NCI-H2107 treated with DMSO at 0.1 percent for 48 hours (cell line): ENCODE data around the gene FANCE.
A peak's percentile ranks its signal among the peaks of the same experiment; 100 is the strongest.
"Not testable (repeated sequence)": the region's sequence is repeated elsewhere in the genome, so short reads cannot be mapped to it uniquely, and the experiment has no call there.

Source experiments
- DNase-seq: peaks from one replicate; lab custom pipeline; 2025; ENCODE audit not compliant: unreplicated experiment; lab: John Stamatoyannopoulos, UW

The FANCE gene

GRCh38 chr6:35429463-35429862 lies 22.7 kb upstream of the FANCE start:
- no peak for DNase-seq

- DNase-seq = no peak
Measured at GRCh38 chr6:35432291-35432690, 19.8 kb upstream of the FANCE start.

GRCh38 chr6:35432702-35433101 lies 19.4 kb upstream of the FANCE start:
- not testable (repeated sequence) for DNase-seq

- DNase-seq = no peak
Measured at GRCh38 chr6:35435074-35435837, 16.9 kb upstream of the FANCE start.

GRCh38 chr6:35436071-35436857 lies 15.9 kb upstream of the FANCE start:
- DNase-seq = no peak

DNA sequence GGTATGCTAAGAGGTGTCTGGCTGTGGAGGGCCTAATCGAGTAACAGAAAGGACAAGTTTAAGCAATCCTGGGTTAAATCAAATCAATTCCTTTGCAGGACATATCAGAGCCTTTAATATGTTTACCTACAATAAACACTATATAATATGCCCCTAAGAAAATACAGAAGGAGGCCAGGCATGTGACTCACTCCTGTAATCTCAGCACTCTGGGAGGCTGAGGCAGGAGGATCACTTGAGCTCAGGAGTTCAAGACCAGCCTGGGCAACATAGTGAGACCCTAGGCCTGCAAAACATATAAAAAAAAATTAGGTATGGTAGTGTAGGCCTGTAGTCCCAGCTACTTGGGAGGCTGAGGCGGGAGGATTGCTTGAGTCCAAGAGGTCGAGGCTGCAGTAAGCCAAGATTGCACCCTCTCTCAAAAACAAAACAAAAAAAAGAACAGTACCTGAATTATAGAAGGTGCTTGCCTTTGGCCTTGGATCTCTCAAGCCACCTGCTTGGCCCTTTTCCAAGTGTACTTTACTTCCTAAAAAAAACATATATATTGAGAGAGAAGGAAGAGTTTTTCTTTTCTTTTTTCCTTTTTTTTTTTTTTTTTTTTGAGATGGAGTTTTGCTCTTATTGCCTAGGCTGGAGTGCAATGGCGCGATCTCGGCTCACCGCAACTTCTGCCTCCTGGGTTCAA lies 13.6 kb upstream of the FANCE start:
- DNase-seq = not testable (repeated sequence)

- DNase-seq = no peak
Measured at GRCh38 chr6:35439308-35439707, 12.8 kb upstream of the FANCE start.

- no peak for DNase-seq
Measured at GRCh38 chr6:35441205-35441604, 10.9 kb upstream of the FANCE start.

GRCh38 chr6:35441642-35442041 lies 10.5 kb upstream of the FANCE start:
- no peak for DNase-seq

- DNase-seq = no peak
Measured at GRCh38 chr6:35442693-35443092, 9.4 kb upstream of the FANCE start.

DNA sequence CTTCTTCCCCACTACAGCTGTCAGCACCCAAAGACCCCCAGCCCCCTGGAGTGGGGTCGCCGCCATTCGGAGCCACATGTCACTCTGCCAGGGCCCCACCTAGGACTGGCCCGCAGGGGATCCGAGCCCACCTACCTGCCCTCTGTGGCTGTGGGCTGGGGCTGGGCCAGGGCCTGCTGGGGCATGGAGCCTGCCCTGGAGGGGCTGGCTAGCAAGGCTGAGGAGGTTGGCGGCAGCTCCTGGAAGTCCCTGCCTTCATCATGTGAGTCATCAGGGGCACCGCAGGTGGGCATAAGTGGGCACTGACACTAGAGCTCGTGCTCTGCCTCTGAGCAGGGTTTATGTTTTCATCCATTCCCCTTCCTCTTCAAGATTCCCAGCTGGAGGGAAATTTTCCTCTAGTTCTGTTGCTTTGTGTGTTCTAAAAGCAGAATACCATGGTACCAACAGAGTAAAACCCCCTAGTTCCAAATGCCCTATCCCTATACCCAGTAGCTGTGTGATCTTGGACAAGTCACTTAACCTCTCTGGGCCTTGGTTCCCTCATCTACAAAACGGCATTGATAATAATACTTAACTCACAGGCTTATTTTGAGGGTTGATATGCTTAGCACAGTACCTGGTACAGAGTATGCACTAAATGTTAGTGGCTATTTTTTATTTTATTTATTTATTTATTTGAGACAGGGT lies 8.7 kb upstream of the FANCE start:
- DNase-seq = no peak

DNA sequence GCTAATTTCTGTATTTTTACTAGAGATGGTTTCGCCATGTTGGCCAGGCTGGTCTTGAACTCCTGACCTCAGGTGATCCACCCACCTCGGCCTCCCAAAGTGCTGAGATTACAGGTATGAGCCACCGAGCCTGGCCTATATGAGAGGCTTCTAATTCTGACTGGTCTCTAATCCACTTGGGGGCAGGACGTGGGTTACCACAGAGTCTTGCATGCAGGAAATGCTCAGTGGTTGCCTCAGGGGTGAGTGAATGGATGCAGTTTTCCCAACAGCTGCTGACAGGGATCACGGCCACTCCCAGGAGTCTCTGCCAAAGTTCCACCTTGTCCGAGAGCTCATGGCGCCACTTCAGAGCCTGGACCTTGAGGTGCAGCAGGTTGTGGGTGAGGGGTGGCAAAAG lies 6.4 kb upstream of the FANCE start:
- DNase-seq = no peak

- no peak for DNase-seq
Measured at GRCh38 chr6:35448191-35448590, 3.9 kb upstream of the FANCE start.

DNA sequence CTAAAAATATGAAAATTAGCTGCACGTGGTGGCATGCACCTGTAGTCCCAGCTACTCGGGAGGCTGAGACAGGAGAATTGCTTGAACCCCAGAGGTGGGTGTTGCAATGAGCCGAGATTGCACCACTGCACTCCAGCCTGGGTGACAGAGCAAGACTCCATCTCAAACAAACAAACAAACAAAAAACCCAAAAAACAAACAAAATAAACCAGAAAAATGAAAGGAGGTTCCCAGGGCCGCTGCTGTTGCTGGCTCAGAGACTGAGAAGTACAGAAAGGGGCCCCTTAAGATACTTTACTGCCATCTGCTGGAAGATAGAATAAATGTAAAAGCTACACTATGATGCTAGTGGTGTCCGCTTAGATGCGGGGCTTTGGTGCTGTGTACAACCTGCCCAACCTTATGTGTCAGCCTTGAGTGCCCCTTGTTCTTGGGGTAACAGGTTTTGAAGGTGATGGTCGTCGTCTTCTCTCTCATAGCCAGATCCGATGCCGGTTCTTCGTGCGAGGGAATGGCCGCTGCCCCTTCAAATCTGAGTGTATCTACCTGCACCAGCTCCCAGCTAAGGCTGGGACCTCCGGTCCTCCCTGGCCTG lies 2.8 kb upstream of the FANCE start:
- DNase-seq = peak; percentile 57

- DNase-seq = no peak
Measured at GRCh38 chr6:35451354-35452182, 570 bp upstream of the FANCE start.

GRCh38 chr6:35453236-35453635 lies 1.1 kb downstream of the FANCE start:
- DNase-seq = no peak

DNA sequence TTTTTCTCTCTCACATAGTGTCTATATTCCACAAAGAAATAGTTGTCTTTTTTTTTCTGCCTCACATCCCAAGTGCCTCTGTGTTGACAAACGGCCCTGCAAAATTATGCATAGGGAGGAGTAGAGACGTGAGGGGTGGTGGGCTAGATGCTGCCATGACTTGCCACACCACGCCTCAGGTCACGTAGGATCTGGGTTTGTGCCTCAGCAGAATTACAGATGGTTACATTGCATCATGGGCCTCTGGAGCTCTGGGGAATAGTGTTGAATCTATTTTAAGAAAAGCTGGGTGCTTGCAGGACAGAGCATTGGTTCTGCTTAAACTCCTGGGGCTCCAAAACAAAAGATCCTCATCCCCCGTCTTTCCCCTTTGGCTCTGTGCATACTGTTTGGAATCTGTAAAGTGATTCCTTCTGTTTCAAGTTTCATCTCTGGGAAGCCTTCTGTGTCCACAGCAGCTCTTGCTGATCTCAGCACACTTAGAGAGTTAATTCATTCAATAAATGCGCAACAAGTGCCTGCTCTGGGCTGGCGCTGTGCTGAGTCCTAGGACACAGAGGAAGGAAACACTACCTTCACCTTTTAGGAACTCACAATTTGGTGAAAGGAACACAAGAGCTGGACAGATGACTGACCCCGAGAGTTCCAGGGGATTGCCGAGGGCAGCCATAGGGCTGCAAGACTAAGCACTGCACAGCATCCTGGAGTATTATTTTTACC lies 2.4 kb downstream of the FANCE start:
- DNase-seq = peak; percentile 24

DNA sequence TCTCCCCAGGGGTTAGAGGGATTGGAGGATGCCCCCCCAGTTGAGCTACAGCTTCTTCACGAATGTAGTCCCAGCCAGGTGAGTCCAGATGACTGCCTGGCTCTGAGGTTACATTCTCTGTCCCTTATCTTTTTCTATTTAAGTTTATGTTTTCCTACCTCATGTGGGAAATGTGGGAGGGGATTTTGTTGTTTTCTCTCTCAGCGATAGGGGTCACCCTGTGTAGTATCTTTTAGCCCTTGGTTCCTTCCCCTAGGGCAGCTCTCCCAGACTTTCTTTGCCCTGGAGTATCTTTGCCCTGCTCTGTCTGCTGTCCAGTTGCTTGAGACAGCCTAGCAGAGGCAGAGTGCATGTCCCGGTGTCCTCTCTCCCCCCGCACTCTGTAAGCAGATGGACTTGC lies 5.8 kb downstream of the FANCE start:
- peak; percentile 3 for DNase-seq

GRCh38 chr6:35461270-35461669 lies 9.1 kb downstream of the FANCE start:
- DNase-seq = no peak
